RKO (cell line): Measurements from ENCODE around the gene MTHFSD.
A peak's percentile ranks its signal among the peaks of the same experiment; 100 is the strongest.
"Not testable (repeated sequence)": the region's sequence is repeated elsewhere in the genome, so short reads cannot be mapped to it uniquely, and the experiment has no call there.

Experiments
- DNase-seq: peaks from one replicate; pipeline ENCODE4 v3.0.0-alpha.2; 2016; ENCODE audit warnings: low spot score

The MTHFSD gene, protein sequence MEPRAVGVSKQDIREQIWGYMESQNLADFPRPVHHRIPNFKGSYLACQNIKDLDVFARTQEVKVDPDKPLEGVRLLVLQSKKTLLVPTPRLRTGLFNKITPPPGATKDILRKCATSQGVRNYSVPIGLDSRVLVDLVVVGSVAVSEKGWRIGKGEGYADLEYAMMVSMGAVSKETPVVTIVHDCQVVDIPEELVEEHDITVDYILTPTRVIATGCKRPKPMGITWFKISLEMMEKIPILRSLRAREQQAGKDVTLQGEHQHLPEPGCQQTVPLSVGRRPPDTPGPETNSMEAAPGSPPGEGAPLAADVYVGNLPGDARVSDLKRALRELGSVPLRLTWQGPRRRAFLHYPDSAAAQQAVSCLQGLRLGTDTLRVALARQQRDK

GRCh38 chr16:86554917-86555703 is at the start of gene MTHFSD:
TSS of gene MTHFSD (minus strand) at chr16:86555235. CDS start at chr16:86555184, 51 bp downstream.
- peak; percentile 88 for DNase-seq

- no peak for DNase-seq
Observed at GRCh38 chr16:86604436-86605193, 49.6 kb upstream of the MTHFSD start.

DNA sequence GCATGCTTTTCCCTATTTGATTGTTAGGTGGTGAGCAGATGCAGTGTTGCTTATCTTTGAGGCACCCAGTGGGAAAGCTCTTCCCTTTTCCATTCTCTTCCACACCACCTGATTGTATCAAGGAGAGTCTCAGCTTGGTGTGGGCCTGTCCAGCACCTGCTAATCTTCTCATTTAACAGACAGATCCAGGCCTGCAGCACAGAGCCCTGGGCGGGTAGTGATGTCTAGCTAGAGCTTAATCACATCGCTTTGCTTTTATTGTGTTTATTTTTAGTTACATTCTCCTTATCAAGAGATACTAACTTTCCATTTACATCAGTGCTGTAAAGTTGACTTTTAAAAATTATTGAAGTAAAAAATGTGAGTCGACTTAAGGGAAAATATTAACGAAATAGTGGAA is 47.5 kb upstream of the MTHFSD start:
- DNase-seq: no peak

DNA sequence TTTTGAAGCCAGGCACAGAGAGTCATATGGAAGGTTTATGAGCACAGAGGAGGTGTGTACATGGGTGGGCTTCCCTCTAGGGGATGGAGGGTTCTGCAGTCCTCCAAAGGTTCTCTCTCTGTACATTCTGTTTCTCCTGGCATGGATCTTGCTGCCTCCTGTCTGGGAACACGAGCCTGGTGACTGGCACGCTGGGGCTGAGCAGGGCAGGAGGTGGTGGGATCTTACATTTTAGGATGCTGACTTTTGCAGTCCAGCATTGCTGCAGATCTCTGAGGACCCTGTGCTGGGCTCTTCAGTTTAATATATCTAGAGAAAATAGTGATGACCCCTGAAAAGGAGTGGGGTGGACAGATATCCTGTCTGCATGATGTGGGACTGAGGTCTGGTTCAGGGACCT is 46.3 kb upstream of the MTHFSD start:
- DNase-seq: no peak

- no peak for DNase-seq
Observed at GRCh38 chr16:86598607-86599565, 43.9 kb upstream of the MTHFSD start.

DNA sequence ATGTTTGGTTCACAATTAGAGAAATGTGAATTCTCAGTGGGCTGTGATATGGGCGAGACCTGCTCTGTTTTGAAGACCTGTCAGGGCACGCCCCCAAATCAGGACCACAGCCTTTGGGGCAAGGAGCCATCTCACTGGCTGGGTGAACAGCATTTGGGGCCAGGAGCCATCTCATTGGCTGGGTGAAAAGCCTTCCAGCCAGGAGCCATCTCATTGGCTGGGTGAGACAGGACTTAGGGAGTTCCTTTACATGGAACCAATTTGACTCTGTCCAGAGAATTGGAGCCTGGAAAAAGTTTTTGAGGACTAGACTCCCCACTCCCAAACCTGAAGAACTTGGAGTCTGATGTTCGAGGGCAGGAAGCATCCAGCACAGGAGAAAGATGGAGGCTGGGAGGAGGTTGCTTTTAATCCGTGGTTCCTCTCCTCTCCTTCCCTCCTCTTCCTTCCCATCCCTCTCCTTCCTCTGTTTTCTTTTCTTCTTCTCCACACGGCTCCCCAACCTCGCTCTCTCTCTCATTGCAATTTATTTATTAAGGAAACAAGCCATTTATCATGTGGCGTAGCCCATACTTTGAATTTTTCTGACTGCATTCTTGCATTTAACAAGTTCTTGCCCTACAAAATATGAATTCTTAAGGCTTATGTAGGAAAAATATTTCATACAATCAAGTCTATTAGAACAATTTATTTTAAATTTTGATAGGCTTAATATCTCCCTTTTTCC is 43.0 kb upstream of the MTHFSD start:
- DNase-seq: no peak

DNA sequence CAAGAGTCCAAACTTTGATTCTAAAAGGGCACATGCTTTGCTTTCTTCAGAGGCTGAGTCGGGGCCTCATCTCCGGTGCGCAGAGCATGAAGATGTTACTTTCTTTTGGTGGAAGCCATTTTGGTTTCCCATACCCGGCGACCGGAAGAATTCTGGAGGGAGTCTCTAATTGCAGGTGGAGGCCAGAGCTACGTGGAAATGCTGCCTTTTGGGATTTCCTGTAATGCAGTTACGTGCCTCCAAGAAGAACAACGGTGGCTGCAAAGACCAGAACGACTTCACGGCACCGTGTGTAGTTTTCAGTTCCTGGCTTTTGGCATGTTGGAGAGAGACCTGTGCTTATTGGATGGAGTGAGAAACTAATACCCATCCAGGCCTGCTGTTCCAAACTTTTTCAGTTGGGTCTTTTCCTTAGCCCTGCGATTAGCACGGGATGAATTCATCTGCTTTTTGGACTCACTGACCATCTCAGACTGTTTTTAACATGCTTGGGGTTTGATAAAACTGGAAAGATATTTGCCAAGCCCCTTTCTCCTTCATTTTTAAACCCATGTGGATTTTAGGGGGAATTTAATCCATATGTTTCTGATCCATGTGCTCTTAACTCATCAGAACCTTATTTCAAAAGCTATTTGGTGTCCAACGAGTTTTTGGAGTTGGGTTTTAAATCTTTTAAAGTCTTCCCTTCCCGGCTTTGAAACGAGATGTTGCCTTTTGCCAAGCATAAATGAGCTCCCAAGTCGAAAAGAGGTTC is 42.3 kb upstream of the MTHFSD start:
- no peak for DNase-seq

DNA sequence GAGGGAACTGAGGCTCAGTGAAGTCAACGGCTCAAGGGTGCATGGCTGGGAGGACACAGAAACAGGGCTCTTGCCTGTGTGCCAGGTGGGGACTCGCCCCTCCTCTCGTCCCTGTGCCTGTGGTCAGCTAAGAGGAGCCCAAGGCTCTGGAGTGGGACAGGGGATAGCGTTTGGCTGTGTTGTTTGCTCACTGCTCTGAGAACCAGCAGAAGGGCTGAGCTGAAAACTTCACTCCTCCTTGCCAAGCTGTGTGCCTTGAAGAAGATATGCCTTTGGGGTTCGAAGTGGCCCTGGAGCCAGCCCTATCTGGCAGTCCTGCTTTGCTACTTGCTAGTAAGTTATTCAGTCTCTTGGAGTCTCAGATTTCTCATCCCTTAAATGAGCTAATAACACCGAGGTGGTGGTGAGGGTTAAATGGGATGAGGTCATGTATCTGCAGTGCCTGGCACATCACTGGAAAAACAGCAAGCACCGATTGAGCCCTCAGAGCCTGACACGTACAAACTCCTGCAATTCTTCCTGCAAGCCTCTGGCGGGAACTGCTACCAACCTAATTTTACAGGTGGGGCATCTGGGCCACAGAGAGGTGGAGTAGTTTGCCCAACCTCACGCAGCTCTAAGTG is 41.1 kb upstream of the MTHFSD start:
- no peak for DNase-seq

GRCh38 chr16:86594721-86595120 is 39.7 kb upstream of the MTHFSD start:
- no peak for DNase-seq

DNA sequence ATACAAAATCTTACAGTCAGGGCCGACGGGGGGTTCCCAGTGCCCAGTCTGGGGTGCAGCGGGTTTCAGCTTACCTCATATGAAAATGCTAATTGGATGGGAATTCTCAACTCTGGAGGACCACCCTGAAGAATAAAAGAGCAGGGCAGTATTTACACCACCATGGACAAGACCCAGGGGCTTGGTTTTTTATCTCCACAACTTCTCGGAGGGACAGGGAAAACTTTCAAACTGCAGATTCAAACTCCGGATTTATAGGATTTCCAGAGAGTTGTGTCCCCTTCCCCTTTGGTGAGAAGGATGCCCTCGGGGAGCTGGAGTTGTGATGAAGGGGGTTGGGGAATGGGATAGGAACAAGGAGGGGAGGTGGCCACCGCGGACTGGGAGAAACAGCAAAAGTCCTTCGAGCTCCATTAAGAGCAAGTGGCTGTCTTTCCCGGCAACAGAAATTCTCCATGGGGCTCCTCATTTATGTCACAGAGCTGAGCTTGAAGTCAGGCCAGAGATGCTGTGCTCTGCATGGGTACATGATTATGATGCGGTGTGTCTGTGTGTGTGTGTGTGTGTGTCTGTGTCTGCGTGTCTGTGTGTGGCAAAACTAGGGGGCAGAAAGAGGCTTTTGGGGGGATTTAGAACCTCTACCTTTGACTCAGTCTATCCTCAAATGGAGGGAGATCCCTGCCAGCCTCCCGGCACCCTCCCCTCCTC is 39.0 kb upstream of the MTHFSD start:
- DNase-seq: no peak

- no peak for DNase-seq
Observed at GRCh38 chr16:86591270-86591669, 36.2 kb upstream of the MTHFSD start.

DNA sequence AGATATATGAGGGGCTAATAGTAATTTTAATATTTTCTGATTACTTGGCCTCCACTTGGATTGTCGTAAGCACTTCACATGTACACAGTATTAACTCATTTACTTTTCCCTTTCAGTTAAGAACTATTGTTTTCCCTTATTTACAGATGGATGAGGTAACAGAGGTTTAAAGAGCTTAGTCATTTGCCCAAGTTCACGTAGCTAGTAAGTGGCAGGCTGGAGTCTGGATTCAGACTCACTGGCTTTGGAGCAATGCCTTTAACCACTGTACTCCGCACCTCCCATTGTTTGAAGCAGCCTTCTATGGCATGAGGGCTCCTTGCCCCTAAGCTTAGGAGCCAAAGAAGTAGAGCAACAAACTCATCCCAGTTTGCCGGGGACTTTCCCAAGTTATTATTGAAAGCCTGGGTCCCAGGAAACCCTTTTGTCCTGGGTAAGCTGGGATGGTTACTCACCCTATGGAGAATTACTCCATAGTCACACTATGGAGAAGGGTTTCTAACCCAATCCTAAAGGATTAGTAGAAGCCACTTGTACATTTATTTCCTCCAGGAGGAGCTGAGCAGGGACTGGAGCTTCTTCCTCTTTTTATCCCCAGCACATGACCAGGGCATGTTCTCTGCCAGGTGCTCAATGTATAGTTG is 35.6 kb upstream of the MTHFSD start:
- no peak for DNase-seq

- not testable (repeated sequence) for DNase-seq
Observed at GRCh38 chr16:86587955-86588354, 32.9 kb upstream of the MTHFSD start.

- DNase-seq: no peak
Observed at GRCh38 chr16:86587487-86587886, 32.5 kb upstream of the MTHFSD start.

DNA sequence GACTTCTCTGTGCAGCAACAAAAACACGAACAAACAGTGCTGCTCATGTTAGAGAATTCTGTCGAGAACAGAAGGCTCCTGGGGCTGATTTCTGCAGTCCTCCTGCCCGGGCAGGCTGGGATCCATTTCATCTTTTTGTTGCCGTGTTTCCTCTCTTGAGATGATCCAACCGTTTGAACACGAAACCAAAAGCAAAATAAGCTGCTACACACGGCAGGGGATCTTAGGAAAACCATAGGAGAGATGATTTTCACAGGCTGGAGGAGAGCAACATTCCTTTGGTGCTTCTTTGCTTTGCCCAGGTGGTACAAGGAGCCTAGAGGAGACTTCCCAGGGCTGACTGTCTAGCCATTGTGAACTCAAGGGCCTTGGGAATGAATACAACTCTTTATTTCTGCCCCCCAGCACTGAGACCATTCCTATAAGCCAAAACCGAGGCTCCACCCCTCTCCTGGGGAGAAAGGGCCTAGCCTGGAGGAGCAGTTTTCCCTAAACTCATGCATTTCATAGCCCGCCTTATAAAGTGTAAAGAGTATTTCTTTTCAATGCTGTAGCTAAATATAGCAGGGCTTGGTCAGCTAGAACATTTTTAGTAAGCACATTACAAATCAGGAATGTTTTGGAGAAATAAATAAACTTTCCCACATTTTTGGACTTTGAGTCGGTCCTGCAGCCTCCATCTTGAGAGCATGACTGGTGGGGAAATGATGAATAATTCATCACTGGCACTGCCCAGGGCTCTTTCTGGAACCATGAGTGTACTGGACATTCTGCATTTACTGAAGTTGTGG is 31.0 kb upstream of the MTHFSD start:
- DNase-seq: no peak

DNA sequence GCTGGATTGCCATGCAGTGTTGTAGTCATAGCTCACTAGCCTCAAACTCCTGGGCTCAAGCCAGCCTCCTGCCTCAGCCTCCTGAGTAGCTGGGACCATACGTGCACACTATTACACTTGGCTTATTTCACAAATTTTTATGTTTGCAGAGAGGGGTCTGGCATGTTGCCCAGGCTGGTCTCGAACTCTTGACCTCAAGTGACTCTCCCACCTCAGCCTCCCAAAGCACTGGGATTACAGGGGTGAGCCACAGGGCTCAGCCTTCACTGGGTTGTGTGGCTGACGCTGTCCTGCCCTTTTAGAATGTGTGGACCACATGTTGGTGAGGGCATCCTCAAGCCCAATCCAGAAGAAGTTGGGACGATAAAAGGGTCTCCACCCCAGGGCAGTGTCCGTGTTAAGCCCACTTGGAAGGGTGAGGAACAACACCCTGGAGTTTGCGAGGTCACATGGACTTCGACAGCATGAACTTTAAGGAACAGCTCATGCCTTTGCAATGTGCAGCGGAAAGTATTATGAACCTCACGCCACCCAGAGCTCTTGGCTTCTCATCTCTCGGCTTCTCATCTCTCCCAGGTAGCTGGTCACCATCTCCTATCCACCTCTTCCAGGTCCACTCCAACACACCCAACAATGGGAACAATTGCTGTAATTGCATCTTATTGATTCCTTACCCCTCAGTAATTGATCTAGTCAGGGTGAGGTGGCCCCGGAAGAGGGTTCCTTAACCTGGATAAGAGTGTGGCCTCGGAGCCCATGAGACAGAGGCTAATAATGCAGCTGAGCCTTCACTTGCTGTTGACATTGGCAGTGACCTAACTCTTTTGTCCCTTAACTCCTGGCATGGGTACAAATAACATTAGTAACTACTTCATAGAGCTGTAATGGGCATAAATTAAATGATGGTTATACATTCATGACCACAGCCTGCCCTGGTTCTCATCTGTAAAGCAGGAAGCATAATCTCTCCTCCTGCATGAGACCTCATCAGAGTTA is 30.0 kb upstream of the MTHFSD start:
- no peak for DNase-seq
